B cell (primary cell): ENCODE data around the gene SHQ1. TPM values are rescaled to one million over a fixed set of nuclear protein-coding genes. Genes with fewer than 3 reads are reported as not detected.
"Not testable (repeated sequence)": the region's sequence is repeated elsewhere in the genome, so short reads cannot be mapped to it uniquely, and the experiment has no call there.

Source experiments
- ATAC-seq: fragments of 200-7000 bp; cut with Tn5 transposase; one replicate; pipeline ENCODE4 v1.10.0; 2021; ENCODE audit warnings: low read depth, mild to moderate bottlenecking, moderate number of reproducible peaks, moderate library complexity
- CTCF ChIA-PET: fragments of 350-600 bp; sonication (Branson Sonifier 250); formaldehyde crosslinking; loops from one replicate; lab custom pipeline; 2021; ENCODE audit warnings: antibody characterized with exemption, inconsistent platforms; lab: Charles Lee
- POLR2A ChIA-PET: fragments of 350-600 bp; sonication (Branson Sonifier 250); formaldehyde crosslinking; loops from one replicate; lab custom pipeline; 2021; ENCODE audit warnings: antibody characterized with exemption; lab: Charles Lee
- DNase-seq: peaks from one replicate; pipeline ENCODE4 v3.0.0; 2013
- H2AFZ ChIP-seq: 2 replicates; pipeline ENCODE4 v1.6.1; 2012; ENCODE audit warnings: mild to moderate bottlenecking, low read depth, low read length; ENCODE audit not compliant: insufficient read depth, poor library complexity, severe bottlenecking
- H3K27ac ChIP-seq, 2 donors: 1 replicate in 1 of 2; 2 replicates in 1 of 2; pipeline ENCODE4 v1.5.1; 2012 to 2013; ENCODE audit warnings: low read length in 2 of 2, mild to moderate bottlenecking in 2 of 2, moderate library complexity in 1 of 2
- H3K27me3 ChIP-seq, 4 experiments: fragments of 200-600 bp in 1 of 4; sonication (generic) in 1 of 4; replicated peaks in 1 of 4; 1 replicate in 2 of 4; 2 replicates in 2 of 4; pipeline versions ENCODE4 v1.6.1 to v1.7.0; 2013 to 2016; ENCODE audit warnings: low read length in 3 of 4, mild to moderate bottlenecking in 2 of 4, mixed read lengths in 1 of 4, moderate library complexity in 1 of 4; ENCODE audit not compliant: insufficient read depth in 4 of 4, control insufficient read depth in 3 of 4; ENCODE audit errors: control extremely low read depth in 1 of 4
- H3K36me3 ChIP-seq, 2 experiments: replicated peaks in 1 of 2; 1 replicate in 1 of 2; 2 replicates in 1 of 2; pipeline versions ENCODE4 v1.6.1 to v1.7.1; 2013; ENCODE audit warnings: low read length in 1 of 2; ENCODE audit not compliant: insufficient read depth in 2 of 2, control insufficient read depth in 1 of 2; ENCODE audit errors: control extremely low read depth in 1 of 2, extremely low read depth in 1 of 2
- H3K4me1 ChIP-seq, 2 donors: fragments of 200-600 bp in 1 of 2; sonication (generic) in 1 of 2; 1 replicate in 1 of 2; 2 replicates in 1 of 2; pipeline versions ENCODE4 v1.5.1 to v1.6.1; 2013 to 2017; ENCODE audit warnings: low read length in 2 of 2; ENCODE audit not compliant: control insufficient read depth in 2 of 2, insufficient read depth in 2 of 2
- H3K4me2 ChIP-seq: replicated peaks from 2 replicates; pipeline ENCODE3; 2012; ENCODE audit warnings: mild to moderate bottlenecking, low read depth, low read length; ENCODE audit not compliant: poor library complexity, severe bottlenecking
- H3K4me3 ChIP-seq, 5 experiments: fragments of 200-600 bp in 1 of 5; sonication (generic) in 1 of 5; 1 replicate in 3 of 5; 2 replicates in 2 of 5; pipeline versions ENCODE4 v1.5.1 to v1.7.0; 2011 to 2016; ENCODE audit warnings: low read length in 4 of 5, mild to moderate bottlenecking in 4 of 5, low read depth in 2 of 5, control low read depth in 1 of 5, moderate library complexity in 1 of 5; ENCODE audit not compliant: insufficient read depth in 1 of 5; ENCODE audit errors: control extremely low read depth in 1 of 5, extremely low read depth in 1 of 5
- H3K79me2 ChIP-seq: fragments of 200-600 bp; sonication (generic); one replicate; pipeline ENCODE4 v1.6.0; 2016; ENCODE audit warnings: low read length; ENCODE audit not compliant: control insufficient read depth, insufficient read depth
- H3K9ac ChIP-seq: fragments of 200-600 bp; sonication (generic); 2 replicates; pipeline ENCODE4 v1.6.1; 2017; ENCODE audit warnings: mild to moderate bottlenecking, low read length, moderate library complexity
- H3K9me3 ChIP-seq, 3 donors: one replicate each; pipeline versions ENCODE4 v1.6.1 to v1.7.1; 2013; ENCODE audit warnings: low read length in 2 of 3; ENCODE audit not compliant: control insufficient read depth in 2 of 3, insufficient read depth in 1 of 3; ENCODE audit errors: control extremely low read depth in 1 of 3
- H4K20me1 ChIP-seq: 2 replicates; pipeline ENCODE4 v1.6.0; 2012; ENCODE audit warnings: mild to moderate bottlenecking, low read length; ENCODE audit not compliant: insufficient read depth, control insufficient read depth, poor library complexity, severe bottlenecking
- H3K27ac Mint-ChIP-seq: one replicate; pipeline ENCODE4 v1.8.0; 2021; ENCODE audit warnings: mixed read lengths
- H3K27me3 Mint-ChIP-seq: one replicate; pipeline ENCODE4 v1.8.0; 2021; ENCODE audit warnings: mixed read lengths
- H3K4me1 Mint-ChIP-seq: one replicate; pipeline ENCODE4 v1.8.0; 2021; ENCODE audit warnings: mixed read lengths
- H3K4me3 Mint-ChIP-seq: one replicate; pipeline ENCODE4 v1.8.0; 2021; ENCODE audit warnings: mixed read lengths
- H3K9me3 Mint-ChIP-seq: one replicate; pipeline ENCODE4 v1.8.0; 2022; ENCODE audit warnings: mixed read lengths; ENCODE audit not compliant: insufficient read depth
- EZH2 ChIP-seq: IDR thresholded peaks from 2 replicates; pipeline ENCODE4 v1.6.1; 2012; ENCODE audit warnings: borderline replicate concordance, low read depth, mild to moderate bottlenecking, moderate library complexity, low read length; ENCODE audit not compliant: insufficient read depth, poor library complexity, severe bottlenecking
- WGBS: methylation state at CpG from one replicate; pipeline ENCODE4 v1.1.5; 2013; ENCODE audit warnings: missing lambda C conversion rate; ENCODE audit not compliant: insufficient coverage; 5-methylcytosine and 5-hydroxymethylcytosine counted together
- intact Hi-C: fragments of 100-400 bp; cut with micrococcal nuclease; formaldehyde crosslinking; loops from one replicate; pipeline ENCODE4 v1.10.0; 2022
- polyA plus RNA-seq: library from polyadenylated mRNA; depleted of rRNA; stranded (reverse); fragments of >200 nt; gene quantifications from 2 replicates; pipeline ENCODE4 v1.2.3, GENCODE V29; 2012
- total RNA-seq, 2 donors: library from RNA; stranded (reverse); fragments of 120-200 nt in 1 of 2; gene quantifications; 1 replicate in 1 of 2; 2 replicates in 1 of 2; pipeline versions ENCODE4 v1.2.3 to v1.2.4, GENCODE V29; 2013 to 2022
- TF ChIP-seq, protein P1 (sequence below): fragments of 200-600 bp; IDR thresholded peaks from one replicate; pipeline ENCODE4 v1.8.0; 2022; ENCODE audit warnings: antibody characterized with exemption, mild to moderate bottlenecking

The SHQ1 gene
- total and polyA plus RNA-seq, 2 donors (not counting 1 experiment from before 2014, with no cell fraction given) = 3.6 to 32.0 TPM

DNA sequence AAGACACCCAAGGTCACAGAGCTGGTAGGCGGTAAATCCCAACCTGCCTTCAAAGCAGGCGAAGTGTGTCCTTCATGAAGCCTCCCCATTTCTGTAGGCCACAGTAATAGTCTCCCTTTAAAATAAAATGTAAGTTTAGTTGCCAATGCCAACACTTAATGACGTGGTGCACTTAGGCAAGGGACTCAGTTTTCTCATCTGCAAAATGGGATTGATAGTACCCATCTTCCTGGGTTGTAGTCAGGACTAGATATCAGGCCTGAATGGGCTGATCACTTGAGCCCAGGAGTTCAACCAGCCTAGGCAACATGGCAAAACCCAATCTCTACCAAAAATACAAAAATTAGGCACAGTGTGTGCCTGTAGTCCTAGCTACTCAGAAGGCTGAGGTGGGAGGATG is 114.6 kb downstream of the SHQ1 start:
- no peak for DNase-seq
- Histone ChIP-seq H3K27ac (no peak overlapping the region), H2AFZ (no peak overlapping the region), H3K36me3 (no peaks in the 10 kb centered on the region), H3K9me3 (peaks cover 0 to 28% (median 10%) of the 10 kb centered on the region in 3 donors), H3K4me2 (no peak overlapping the region), H3K79me2 (no peaks in the 10 kb centered on the region), H3K4me3 (no peak overlapping the region), H3K4me1 (peaks cover 8 to 9% of the 10 kb centered on the region in 2 donors), H3K27me3 (peaks cover 0 to 35% (median 15%) of the 10 kb centered on the region in 4 experiments), H3K9ac (no peak overlapping the region), H4K20me1 (no peaks in the 10 kb centered on the region)
- no peak for ATAC-seq
- CTCF ChIA-PET = no interaction called here
- H3K9me3 Mint-ChIP-seq = peaks cover 10% of the 10 kb centered on the region
- H3K27ac Mint-ChIP-seq = no peak overlapping the region
- no peak overlapping the region for H3K4me3 Mint-ChIP-seq
- WGBS = no CpG with 5 or more reads among the region's 3 CpGs
- POLR2A ChIA-PET = no interaction called here
- peaks cover 33% of the 10 kb centered on the region for H3K27me3 Mint-ChIP-seq
- H3K4me1 Mint-ChIP-seq = peaks cover 8% of the 10 kb centered on the region
- TF ChIP-seq, protein P1, sequence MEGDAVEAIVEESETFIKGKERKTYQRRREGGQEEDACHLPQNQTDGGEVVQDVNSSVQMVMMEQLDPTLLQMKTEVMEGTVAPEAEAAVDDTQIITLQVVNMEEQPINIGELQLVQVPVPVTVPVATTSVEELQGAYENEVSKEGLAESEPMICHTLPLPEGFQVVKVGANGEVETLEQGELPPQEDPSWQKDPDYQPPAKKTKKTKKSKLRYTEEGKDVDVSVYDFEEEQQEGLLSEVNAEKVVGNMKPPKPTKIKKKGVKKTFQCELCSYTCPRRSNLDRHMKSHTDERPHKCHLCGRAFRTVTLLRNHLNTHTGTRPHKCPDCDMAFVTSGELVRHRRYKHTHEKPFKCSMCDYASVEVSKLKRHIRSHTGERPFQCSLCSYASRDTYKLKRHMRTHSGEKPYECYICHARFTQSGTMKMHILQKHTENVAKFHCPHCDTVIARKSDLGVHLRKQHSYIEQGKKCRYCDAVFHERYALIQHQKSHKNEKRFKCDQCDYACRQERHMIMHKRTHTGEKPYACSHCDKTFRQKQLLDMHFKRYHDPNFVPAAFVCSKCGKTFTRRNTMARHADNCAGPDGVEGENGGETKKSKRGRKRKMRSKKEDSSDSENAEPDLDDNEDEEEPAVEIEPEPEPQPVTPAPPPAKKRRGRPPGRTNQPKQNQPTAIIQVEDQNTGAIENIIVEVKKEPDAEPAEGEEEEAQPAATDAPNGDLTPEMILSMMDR = no peak
- no peak for TF ChIP-seq EZH2
- intact Hi-C loops = no loop called here

DNA sequence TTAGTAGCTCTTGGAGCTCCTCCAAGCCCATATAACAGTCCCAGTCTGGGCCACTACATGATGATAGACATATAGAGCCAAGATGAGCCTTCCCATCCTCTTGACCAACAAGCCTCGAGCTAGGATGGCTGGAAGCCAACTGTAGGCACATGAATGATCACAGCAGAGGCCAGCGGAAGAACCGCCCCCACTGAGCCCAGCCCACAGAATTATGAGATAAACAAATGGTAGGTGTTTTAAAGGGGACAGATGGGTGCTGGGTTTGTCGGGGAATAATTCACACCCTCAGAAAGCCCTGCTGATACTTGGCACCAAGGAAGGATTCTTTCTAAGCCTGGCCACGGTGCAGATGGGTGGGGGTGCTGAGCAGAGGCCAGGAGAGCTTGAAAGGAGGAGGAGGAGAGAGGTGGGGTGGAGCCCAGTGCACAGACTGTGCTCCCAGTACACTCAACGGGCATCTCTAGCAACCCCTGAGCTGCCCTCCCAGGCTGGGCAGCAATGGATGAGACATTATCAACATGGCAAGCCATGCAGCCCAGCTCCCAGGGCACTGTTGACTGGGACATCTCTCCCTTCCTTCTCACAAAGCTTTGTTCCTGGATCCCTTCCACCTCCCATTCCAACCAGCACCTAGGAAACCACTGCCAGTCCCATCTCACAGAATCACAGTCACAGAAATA is 115.4 kb downstream of the SHQ1 start:
- H3K4me3 Mint-ChIP-seq, H3K27ac ChIP-seq, H3K4me1 ChIP-seq, H3K27ac Mint-ChIP-seq, H3K4me3 ChIP-seq, H3K9ac ChIP-seq, H3K36me3 ChIP-seq, H3K4me2 ChIP-seq, CTCF ChIA-PET, ATAC-seq, H2AFZ ChIP-seq, H4K20me1 ChIP-seq, intact Hi-C loops, H3K4me1 Mint-ChIP-seq, DNase-seq, H3K79me2 ChIP-seq: not testable (repeated sequence)
- 89% methylated on average over 3 of the region's 6 CpGs for WGBS
- H3K27me3 ChIP-seq = peaks cover 0 to 30% (median 9%) of the 10 kb centered on the region in 4 experiments
- peaks cover 0 to 28% (median 10%) of the 10 kb centered on the region in 3 donors for H3K9me3 ChIP-seq
- POLR2A ChIA-PET = interaction anchor here (0.6 kb wide), 1 partner anchor 229 kb away, joined by 3 read pairs; no protein-coding TSS in a partner anchor
- Mint-ChIP-seq H3K9me3 (peaks cover 10% of the 10 kb centered on the region), H3K27me3 (peaks cover 28% of the 10 kb centered on the region)
